IMR-90 (cell line): ENCODE data around the gene SNTG2. TPM values are rescaled to one million over a fixed set of nuclear protein-coding genes. Genes with fewer than 3 reads are reported as not detected.

Experiments used
- ATAC-seq: fragments of 200-7000 bp; cut with Tn5 transposase; 2 replicates; pipeline ENCODE4 v1.9.1; 2020; ENCODE audit warnings: low read depth, mild to moderate bottlenecking, moderate library complexity
- BruUV-seq: library from RNA; stranded (reverse); fragments of 400-500 nt; replicated peaks from 2 replicates; lab custom pipeline; 2021; lab: Mats Ljungman, UMichigan
- CTCF ChIA-PET: fragments of 300-600 bp; formaldehyde crosslinking; extraction: SDS; loops from one replicate; lab custom pipeline; 2021; ENCODE audit warnings: antibody characterized with exemption; lab: Yijun Ruan, JAX
- POLR2A ChIA-PET: fragments of 300-600 bp; sonication (Branson Sonifier 250); formaldehyde crosslinking; loops from one replicate; lab custom pipeline; 2022; ENCODE audit warnings: antibody characterized with exemption; ENCODE audit not compliant: unreplicated experiment; lab: Charles Lee
- DNase-seq: peaks from one replicate; pipeline ENCODE4 v3.0.0; 2013
- H2AFZ ChIP-seq: replicated peaks from 2 replicates; pipeline ENCODE3; 2013; ENCODE audit warnings: low read length, mild to moderate bottlenecking; ENCODE audit not compliant: poor library complexity
- H2AK5ac ChIP-seq: 2 replicates; pipeline ENCODE4 v1.6.1; 2013; ENCODE audit warnings: low read depth, low read length, inconsistent platforms
- H2AK9ac ChIP-seq: replicated peaks from 2 replicates; pipeline ENCODE3; 2013; ENCODE audit warnings: mild to moderate bottlenecking, low read depth, low read length, moderate library complexity; ENCODE audit not compliant: poor library complexity
- H2BK120ac ChIP-seq: 2 replicates; pipeline ENCODE4 v1.6.1; 2013; ENCODE audit warnings: low read depth, low read length, inconsistent platforms
- H2BK15ac ChIP-seq: 3 replicates; pipeline ENCODE4 v1.6.1; 2013; ENCODE audit warnings: low read depth, low read length, inconsistent platforms
- H2BK20ac ChIP-seq: 2 replicates; pipeline ENCODE4 v1.6.1; 2013; ENCODE audit warnings: low read depth, mild to moderate bottlenecking, inconsistent platforms, low read length, moderate library complexity
- H2BK5ac ChIP-seq: 2 replicates; pipeline ENCODE4 v1.6.1; 2013; ENCODE audit warnings: mild to moderate bottlenecking, low read depth, low read length, inconsistent platforms; ENCODE audit not compliant: poor library complexity, severe bottlenecking
- H3K14ac ChIP-seq: replicated peaks from 2 replicates; pipeline ENCODE4 v1.6.1; 2013; ENCODE audit warnings: low read depth, low read length, inconsistent platforms
- H3K18ac ChIP-seq: 2 replicates; pipeline ENCODE4 v1.6.1; 2013; ENCODE audit warnings: low read depth, low read length, control low read depth
- H3K23ac ChIP-seq: 2 replicates; pipeline ENCODE4 v1.6.1; 2013; ENCODE audit warnings: low read depth, low read length, inconsistent platforms
- H3K27ac ChIP-seq: 2 replicates; pipeline ENCODE4 v1.5.1; 2013; ENCODE audit warnings: mild to moderate bottlenecking, control low read depth, low read length; ENCODE audit not compliant: insufficient read depth
- H3K27me3 ChIP-seq: 2 replicates; pipeline ENCODE4 v1.6.1; 2013; ENCODE audit warnings: low read length; ENCODE audit not compliant: control insufficient read depth, insufficient read depth
- H3K36me3 ChIP-seq: 2 replicates; pipeline ENCODE4 v1.6.1; 2013; ENCODE audit warnings: low read length, mixed read lengths; ENCODE audit not compliant: control insufficient read depth, insufficient read depth
- H3K4ac ChIP-seq: 2 replicates; pipeline ENCODE4 v1.6.1; 2013; ENCODE audit warnings: low read depth, low read length, inconsistent platforms
- H3K4me1 ChIP-seq: 2 replicates; pipeline ENCODE4 v1.6.1; 2013; ENCODE audit warnings: low read length, mixed read lengths; ENCODE audit not compliant: control insufficient read depth, insufficient read depth
- H3K4me2 ChIP-seq: 2 replicates; pipeline ENCODE4 v1.6.1; 2013; ENCODE audit warnings: low read depth, mild to moderate bottlenecking, control low read depth, low read length, moderate library complexity
- H3K4me3 ChIP-seq: 2 replicates; pipeline ENCODE4 v1.5.1; 2013; ENCODE audit warnings: low read depth, mild to moderate bottlenecking, control low read depth, low read length, moderate library complexity; ENCODE audit not compliant: insufficient read depth
- H3K56ac ChIP-seq: 2 replicates; pipeline ENCODE4 v1.6.1; 2013; ENCODE audit warnings: low read length, inconsistent platforms; ENCODE audit not compliant: insufficient read depth; ENCODE audit errors: extremely low read depth
- H3K79me1 ChIP-seq, 2 experiments: 2 replicates each; pipeline ENCODE4 v1.6.1; 2013; ENCODE audit warnings: low read length in 2 of 2, inconsistent platforms in 1 of 2, low read depth in 1 of 2
- H3K9ac ChIP-seq: 2 replicates; pipeline ENCODE4 v1.6.1; 2013; ENCODE audit warnings: low read depth, low read length, control low read depth
- H3K9me1 ChIP-seq: 2 replicates; pipeline ENCODE4 v1.6.1; 2013; ENCODE audit warnings: low read length, inconsistent platforms; ENCODE audit not compliant: insufficient read depth
- H3K9me3 ChIP-seq: 2 replicates; pipeline ENCODE4 v1.6.1; 2013; ENCODE audit warnings: low read length; ENCODE audit not compliant: control insufficient read depth, insufficient read depth
- H4K20me1 ChIP-seq: 2 replicates; pipeline ENCODE4 v1.6.1; 2013; ENCODE audit warnings: low read length, inconsistent platforms; ENCODE audit not compliant: insufficient read depth
- H4K5ac ChIP-seq: 2 replicates; pipeline ENCODE4 v1.6.1; 2013; ENCODE audit warnings: mild to moderate bottlenecking, low read depth, low read length, control low read depth
- H4K8ac ChIP-seq, 2 experiments: 2 replicates each; pipeline ENCODE4 v1.6.1; 2013; ENCODE audit warnings: low read depth in 2 of 2, low read length in 2 of 2, control low read depth in 1 of 2, inconsistent platforms in 1 of 2
- H4K91ac ChIP-seq: 2 replicates; pipeline ENCODE4 v1.6.1; 2013; ENCODE audit warnings: low read depth, low read length, inconsistent platforms; ENCODE audit not compliant: insufficient read depth
- BHLHE40 ChIP-seq: fragments of 150-350 bp; IDR thresholded peaks from 2 replicates; pipeline ENCODE4 v1.6.1; 2016; ENCODE audit warnings: mild to moderate bottlenecking, low read depth, low read length
- WGBS, 2 experiments: methylation state at CpG; one replicate each; pipeline versions ENCODE4 v1.1.5 to v1.1.7; 2013; ENCODE audit warnings: missing lambda C conversion rate in 2 of 2; ENCODE audit not compliant: insufficient read length in 1 of 2; ENCODE audit errors: extremely low coverage in 2 of 2; 5-methylcytosine and 5-hydroxymethylcytosine counted together
- dilution Hi-C: fragments of 300-500 bp; cut with HindIII; formaldehyde crosslinking; loops from one replicate; pipeline ENCODE4 v1.14.3; 2018; ENCODE audit warnings: low sequenced_read_pairs; ENCODE audit not compliant: unreplicated experiment
- in situ Hi-C: fragments of 300-500 bp; cut with MboI; formaldehyde crosslinking; loops from 3 replicates; pipeline ENCODE4 v1.14.3; 2019; ENCODE audit warnings: low sequenced_read_pairs, inconsistent platforms, mixed read lengths
- intact Hi-C: fragments of 100-400 bp; cut with micrococcal nuclease; formaldehyde crosslinking; loops from 2 replicates; pipeline ENCODE4 v1.10.0; 2022
- polyA plus RNA-seq, 3 experiments: library from polyadenylated mRNA; depleted of rRNA; stranded (reverse); fragments of >200 nt; gene quantifications; 2 replicates each; pipeline ENCODE4 v1.2.3, GENCODE V29; 2012; ENCODE audit warnings: low replicate concordance in 1 of 3
- total RNA-seq: library from RNA; depleted of rRNA; stranded (reverse); fragments of >200 nt; gene quantifications from 2 replicates; pipeline ENCODE4 v1.2.3, GENCODE V29; 2012

The SNTG2 gene
- total and polyA plus RNA-seq, 2 of the 4 experiments (the other 2 are of a cell fraction), result under 0.01 to 0.17 TPM

DNA sequence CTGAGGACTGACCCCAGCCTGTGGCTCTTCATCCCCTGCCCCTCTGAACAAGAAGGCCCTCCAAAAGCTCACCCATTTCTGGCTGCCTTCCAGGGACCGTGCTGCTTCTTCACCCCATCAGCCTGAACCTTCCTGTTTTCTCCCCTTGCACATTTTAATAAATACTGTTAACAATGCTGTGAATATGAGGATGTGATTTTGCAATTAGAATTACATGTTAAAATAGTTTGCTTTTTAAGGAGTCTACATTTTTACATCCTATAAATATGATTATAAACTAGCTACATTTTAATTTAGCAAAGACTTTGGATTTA, 4.0 kb downstream of the SNTG2 start:
- Histone ChIP-seq H3K4ac (no peak overlapping the region), H3K14ac (no peak overlapping the region), H3K79me1 (no peaks in the 10 kb centered on the region), H3K9ac (no peak overlapping the region), H4K91ac (no peak overlapping the region), H2AK5ac (no peak overlapping the region), H2AK9ac (no peak overlapping the region), H3K4me3 (no peak overlapping the region), H4K8ac (no peak overlapping the region), H2BK5ac (no peak overlapping the region), H3K9me1 (no peaks in the 10 kb centered on the region), H4K5ac (no peak overlapping the region), H2BK120ac (no peak overlapping the region), H4K20me1 (no peaks in the 10 kb centered on the region), H3K27ac (no peak overlapping the region), H3K56ac (no peak overlapping the region), H3K36me3 (no peaks in the 10 kb centered on the region), H3K27me3 (peaks cover 24% of the 10 kb centered on the region), H3K4me2 (no peak overlapping the region), H3K4me1 (no peaks in the 10 kb centered on the region), H2AFZ (no peak overlapping the region), H2BK20ac (no peak overlapping the region), H2BK15ac (no peak overlapping the region), H3K23ac (no peak overlapping the region), H3K9me3 (no peaks in the 10 kb centered on the region), H3K18ac (no peak overlapping the region)
- ChIA-PET CTCF (interaction anchor here (0.6 to 1.1 kb wide), 3 partner anchors 9 to 287 kb away, joined by 3 to 5 read pairs (median 4); no protein-coding TSS in a partner anchor), POLR2A (no interaction called here)
- DNase-seq, result no peak
- no CpG with 5 or more reads among the region's 1 CpG for WGBS, 2 experiments
- dilution Hi-C loops, result no loop called here
- no peak for TF ChIP-seq BHLHE40
- no TSS peak for BruUV-seq
- intact Hi-C loops, result loop anchor here (1.0 to 10.0 kb wide), 5 partner anchors 178 to 862 kb away; partner anchors contain the start of gene TMEM18
- in situ Hi-C loops, result no loop called here
- ATAC-seq, result no peak
